Epidermal melanocyte (primary cell): ENCODE results near the gene CALM3.
"Not testable (repeated sequence)": the region's sequence is repeated elsewhere in the genome, so short reads cannot be mapped to it uniquely, and the experiment has no call there.

ENCODE experiments used
- DNase-seq: peaks from one replicate; pipeline ENCODE4 v3.0.0; 2011; ENCODE audit warnings: low spot score; ENCODE audit not compliant: insufficient read length

CALM3 gene

DNA sequence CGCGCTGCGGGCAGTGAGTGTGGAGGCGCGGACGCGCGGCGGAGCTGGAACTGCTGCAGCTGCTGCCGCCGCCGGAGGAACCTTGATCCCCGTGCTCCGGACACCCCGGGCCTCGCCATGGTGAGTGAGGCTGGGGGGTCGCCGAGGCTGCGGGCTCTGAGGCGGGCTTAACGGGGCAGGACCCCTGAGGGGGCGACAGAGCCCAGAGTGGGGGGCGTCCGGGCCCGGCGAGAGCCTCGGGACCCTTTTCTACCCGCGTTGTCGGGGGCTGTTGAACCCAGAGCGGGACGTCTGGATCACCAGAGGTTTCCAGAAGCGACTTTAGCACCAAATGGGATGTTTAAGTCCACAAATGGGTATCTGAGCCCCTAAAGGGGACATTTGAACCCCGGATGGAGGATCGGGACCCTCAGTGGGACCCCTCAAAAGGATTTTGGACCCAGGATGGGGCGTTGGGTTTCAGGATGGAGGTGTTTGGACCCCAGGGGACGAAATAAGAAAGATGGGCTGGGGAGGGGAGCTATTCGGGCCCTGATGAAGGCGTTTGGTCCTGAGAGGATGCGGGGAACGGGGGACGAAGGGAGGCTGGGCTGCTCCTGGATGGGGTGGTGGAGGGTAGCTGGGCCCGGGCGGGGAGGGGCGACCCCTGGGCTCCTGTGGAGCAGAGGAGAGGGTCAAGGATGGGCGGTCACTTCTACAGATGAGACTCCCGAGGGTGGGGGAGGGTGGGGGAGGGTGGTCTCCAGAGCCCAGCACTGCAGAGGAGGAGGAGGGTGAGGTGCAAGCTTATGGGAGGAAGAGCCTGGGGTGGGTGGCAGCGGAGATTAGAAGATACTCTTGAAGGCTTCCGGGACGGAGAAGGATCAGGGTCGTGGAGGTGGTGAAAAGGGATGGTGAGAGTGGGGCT is at the start of gene CALM3:
Gene CALM3, plus strand, starts transcription at position 13 of the 907 bp plus-strand sequence. Its CDS starts 105 bp downstream, at position 118.
- no peak for DNase-seq

DNA sequence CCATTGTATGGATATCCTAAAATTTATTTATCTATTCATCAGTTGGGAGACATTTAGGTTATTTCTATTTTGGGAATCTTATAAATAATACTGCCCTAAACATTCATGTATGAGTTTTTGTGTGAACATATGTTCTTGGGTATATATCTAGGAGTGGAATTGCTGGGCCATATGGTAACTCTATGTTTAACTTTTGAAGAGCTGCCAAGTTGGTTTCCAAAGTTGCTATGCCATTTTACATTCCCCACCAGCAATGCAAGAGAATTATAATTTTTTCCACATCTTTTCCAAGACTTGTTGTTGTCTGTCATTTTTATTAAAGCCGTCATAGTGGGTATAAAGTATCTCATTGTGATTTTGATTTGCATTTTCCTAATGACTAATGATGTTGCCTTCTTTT is 48.2 kb upstream of the CALM3 start:
- DNase-seq, result no peak

DNA sequence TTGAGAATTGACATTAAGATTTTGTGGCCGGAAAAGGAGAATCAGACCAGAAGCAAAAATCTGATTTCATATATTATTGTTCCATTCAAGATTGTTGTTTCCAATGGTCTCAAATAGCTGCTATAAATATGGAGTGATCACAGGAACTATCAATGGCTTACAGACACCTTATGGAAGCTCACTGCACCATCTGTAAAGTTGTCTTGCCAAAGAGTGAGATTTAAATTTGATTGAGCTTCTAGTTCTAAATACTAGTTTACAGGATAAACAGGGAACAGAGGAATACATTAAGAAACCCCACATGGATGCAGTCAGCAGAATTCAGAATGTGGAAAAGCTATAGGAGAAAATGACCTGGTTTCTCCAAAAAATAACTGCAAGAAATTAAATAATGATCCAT is 47.0 kb upstream of the CALM3 start:
- DNase-seq, result no peak

DNA sequence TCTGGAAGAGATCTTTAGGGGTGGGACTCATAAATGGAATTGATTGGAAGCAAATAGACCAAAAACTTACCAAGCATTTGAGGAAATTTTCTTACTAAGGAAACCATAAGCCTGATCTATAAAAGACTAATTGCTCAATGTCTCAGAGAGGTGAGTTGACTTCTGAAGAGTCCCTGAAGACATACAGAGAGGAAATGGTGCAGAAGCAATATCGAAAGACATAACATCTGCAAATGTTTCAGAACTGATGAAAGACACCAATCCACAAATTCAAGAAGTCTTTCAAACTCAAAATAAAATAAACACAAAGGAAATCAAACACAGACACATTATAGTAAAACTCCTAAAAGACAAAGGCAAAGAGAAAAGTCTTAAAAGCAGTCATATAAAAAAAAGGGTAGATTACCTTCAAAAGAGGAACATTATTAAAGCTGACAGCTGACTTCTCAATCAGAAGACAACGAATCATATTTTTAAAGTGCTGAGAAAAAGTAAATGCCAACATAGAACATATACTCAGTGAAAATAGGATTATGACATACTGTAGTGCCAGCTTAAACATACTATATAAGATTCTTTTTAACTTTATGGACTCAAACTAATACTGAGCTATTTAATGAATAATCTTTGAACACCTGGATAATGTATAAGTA is 45.4 kb upstream of the CALM3 start:
- no peak for DNase-seq

DNA sequence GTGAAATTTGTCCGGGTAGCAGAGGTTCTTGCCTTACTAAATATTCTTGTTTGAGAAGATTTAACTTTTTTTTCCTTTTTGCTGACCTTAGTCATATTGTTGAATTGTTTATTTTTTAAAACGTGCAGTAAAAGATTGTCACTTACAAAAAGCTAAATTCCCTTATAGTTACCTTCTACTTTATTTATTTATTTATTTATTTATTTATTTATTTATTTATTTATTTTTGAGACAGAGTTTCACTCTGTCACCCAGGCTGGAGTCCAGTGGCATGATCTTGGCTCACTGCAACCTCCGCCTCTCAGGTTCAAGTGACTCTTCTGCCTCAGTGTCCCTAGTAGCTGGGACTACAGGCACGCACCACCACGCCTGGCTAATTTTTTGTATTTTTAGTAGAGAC is 44.7 kb upstream of the CALM3 start:
- not testable (repeated sequence) for DNase-seq

DNA sequence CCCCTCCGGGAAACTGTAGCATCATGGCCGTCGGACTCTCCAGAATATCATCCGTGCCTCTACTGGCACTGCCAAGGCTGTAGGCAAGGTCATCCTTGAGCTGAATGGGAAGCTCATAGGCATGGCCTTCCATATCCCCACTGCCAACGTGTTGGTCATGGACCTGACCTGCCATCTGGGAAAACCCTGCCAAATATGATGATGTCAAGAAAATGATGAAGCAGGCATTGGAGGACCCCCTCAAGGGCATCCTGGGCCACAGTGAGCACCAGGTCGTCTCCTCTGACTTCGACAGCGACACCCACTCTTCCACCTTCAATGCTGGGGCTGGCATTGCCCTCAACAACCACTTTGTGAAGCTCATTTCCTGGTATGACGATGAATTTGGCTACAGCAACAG is 41.9 kb upstream of the CALM3 start:
- DNase-seq, result no peak

DNA sequence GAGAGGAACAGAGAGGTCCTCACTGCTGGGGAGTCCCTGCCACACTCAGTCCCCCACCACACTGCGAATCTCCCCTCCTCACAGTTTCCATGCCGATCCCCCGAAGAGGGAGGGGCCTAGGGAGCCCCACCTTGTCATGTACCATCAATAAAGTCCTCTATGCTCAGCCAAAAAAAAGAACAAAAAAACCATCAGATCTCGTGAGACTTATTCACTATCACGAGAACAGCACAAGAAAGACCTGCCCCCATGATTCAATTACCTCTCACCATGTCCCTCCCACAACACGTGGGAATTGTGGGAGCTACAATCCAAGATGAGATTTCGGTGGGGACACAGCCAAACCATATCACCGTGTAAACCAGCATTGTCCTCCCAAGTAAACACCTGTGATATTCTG is 41.5 kb upstream of the CALM3 start:
- not testable (repeated sequence) for DNase-seq

DNA sequence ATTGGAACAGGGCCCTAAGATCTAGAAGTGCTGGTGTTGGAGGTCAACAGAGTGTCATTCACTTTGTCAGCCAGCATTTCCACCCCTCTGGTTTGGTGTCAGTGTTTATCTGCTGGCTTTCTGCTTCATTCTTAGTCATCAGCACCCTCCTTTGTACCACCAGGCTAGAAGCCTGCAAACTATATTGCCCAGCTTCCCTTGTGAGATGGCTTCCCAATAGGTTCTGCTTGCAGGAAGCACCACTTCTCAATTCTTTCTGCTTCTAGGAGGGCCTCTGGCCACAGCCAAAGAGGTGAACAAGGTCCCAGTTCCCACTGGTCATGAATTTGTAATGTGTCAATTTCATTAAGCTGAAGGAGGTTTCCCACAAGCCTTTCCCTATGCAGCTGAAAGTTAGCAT is 36.4 kb upstream of the CALM3 start:
- no peak for DNase-seq

DNA sequence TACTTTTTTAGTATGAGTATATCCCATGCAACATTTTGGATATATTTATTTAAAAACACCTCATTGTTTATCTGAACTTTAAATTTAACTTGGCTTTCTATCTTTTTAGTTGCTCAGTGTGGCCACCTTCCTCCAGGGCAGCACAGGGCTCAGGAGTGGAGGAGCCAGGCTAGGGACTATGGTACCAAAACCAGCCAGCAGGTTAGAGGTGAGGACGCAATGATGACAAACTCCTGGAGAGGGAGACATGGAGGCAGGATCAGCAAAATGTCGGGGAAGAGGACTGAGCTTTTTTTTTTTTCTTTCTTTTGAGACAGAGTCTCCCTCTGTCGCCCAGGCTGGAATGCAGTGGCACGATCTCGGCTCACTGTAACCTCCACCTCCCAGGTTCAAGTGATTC is 29.6 kb upstream of the CALM3 start:
- no peak for DNase-seq

DNA sequence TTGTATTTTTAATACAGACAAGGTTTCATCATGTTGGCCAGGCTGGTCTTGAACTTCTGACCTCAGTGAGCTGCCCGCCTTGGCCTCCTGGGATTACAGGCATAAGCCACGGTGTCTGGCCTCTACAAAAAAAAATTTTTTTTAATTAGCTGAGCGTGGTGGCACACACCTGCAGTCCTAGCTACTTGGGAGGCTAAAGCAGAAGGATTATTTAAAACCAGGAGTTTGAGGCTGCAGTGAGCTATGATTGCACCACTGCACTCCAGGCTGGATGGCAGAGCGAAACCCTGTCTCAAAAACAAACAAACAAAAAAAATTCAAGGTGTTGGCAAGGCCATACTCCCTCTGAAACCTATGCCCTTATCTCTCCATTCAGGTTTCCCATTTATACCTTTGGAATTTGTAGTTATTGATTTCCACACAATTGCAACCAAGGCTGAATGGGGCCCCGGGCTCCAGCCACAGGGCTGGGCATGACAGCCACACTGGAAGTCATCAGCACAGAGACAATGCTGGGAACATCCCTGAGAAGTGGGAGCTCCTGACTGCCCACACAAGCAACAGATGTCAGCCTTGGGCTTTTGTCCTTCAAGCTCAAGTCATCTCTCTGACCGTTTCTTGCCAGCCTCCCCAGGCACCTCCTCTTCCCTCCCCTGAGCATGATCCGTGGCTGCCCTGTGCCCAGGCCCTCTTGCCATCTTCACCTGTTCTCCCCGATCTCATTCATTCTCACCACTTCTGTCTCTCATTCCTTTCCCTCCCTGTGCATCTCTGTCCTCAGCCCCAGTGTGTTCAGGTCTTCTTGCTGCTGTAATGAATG is 27.2 kb upstream of the CALM3 start:
- DNase-seq, result no peak

DNA sequence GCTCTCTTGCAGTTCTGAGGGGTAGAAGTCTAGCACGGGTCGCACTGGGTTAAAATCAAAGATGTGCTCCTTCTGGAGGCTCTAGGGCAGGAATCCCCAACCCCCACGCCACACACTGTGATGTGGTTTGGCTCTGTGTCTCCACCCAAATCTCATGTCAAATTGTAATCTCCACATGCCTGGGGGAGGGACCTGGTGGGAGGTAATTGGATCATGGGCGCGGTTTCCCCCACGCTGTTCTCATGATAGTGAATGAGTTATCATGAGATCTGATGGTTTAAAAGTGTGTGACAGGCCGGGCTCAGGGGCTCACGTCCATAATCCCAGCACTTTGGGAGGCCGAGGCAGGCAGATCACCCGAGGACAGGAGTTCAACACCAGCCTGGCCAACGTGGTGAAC is 26.6 kb upstream of the CALM3 start:
- DNase-seq, result no peak

DNA sequence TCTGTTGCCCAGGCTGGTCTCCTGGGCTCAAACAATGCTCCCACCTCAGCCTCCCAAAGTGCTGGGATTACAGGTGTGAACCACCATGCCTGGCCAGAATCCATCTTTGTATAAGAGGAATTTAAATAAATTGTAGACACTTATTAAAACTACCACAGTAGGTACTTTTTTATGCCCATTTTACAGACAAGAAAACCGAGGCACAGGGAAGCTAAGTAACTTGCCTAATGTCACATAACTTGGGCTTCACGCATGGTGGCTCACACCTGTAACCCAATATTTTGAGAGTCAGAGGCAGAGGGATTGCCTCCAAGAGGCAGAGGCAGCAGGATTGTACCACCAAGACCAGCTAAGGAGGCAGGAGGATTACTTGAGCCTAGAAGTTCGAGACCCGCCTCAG is 22.7 kb upstream of the CALM3 start:
- no peak for DNase-seq

DNA sequence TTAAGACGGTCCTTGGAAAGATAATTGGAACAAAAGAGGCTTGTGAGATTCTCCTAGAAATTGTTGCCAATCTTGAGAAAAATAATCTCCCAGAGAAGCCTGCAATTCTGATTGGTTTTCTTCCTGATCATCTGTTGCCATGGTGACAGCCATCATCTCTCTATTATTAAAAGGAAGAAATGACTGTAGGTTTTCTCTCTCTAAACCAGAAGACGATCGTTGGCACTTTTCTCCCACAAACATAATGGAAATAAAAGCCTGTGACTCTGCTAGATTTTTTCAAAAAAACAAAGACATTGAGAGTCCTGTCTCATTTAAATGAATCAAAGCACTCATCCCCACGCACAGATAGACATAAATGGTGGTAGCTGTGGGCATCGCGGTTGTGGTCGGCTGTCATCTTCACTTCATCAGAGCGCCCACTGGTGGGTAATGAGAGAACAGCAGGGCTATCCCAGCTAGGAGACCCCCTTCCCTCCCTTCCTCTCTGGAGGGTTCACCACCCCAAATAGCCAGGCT is 21.7 kb upstream of the CALM3 start:
- DNase-seq, result no peak

DNA sequence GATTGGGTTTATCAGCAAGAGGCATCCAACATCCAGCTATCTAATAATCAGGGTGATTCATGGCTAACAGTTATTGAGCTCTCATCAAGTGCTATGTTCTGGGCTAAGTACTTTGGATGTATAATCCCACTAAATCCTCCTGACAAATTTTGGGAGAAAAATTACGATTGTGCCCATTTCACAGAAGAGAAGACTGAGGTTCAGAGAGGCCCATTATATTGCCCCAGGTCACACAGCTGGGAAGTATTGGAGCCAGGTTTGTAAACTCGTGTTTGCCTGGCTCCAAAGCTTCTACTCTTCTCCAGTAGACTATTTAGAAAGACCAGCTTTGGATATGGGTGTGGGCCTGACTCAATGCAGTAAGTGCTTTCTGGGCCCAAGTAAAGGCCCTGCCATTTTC is 20.9 kb upstream of the CALM3 start:
- no peak for DNase-seq

DNA sequence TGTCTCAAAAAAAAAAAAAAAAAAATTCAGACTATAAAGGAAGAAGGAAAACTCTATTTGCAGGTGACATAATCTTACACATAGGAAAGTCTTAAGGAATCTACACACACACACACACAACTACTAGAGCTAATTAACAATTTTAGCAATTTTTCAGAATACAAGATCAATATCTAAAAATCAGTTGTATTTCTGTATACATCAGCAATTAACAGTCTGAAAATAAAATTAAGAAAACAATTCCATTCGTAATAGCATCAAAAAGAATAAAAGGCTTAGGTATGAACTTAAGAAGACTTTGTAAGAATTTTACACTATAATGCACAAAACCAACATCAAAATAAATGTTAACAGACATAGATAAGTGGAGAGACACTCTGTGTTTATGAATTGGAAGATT is 15.6 kb upstream of the CALM3 start:
- no peak for DNase-seq

DNA sequence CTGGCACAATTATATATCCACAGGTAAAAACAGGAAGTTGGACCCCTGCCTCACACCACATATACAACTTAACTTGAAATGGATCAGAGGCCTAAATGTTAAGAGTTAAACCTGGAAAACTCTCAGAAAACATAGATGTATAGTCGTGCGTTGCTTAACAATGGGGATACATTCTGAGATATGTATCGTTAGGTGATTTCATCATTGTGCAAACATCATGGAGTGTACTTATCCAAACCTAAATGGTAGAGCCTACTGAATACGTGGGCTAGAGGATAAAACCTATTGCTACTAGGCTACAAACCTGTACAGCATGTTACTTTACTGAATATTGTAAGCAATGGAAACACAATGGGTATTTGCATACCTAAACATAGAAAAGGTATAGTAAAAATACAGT is 14.8 kb upstream of the CALM3 start:
- no peak for DNase-seq

DNA sequence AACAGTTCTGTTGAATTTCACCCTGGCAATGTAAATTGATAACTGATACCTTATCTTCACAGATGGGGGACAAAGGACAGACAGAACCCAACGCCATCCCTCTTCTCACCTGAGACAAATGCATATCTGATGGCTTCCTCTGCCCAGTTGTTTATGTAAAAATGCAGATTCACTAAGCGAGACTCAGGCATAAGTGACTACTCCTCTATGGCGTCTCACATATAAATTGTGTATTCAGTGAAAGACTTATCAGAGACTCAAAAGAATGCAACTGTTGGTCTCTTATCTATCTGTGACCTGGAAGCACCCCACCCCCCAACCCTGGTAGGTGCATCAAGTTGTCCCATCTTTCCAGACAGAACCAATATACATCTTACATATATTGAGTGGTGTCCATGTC is 13.3 kb upstream of the CALM3 start:
- no peak for DNase-seq

DNA sequence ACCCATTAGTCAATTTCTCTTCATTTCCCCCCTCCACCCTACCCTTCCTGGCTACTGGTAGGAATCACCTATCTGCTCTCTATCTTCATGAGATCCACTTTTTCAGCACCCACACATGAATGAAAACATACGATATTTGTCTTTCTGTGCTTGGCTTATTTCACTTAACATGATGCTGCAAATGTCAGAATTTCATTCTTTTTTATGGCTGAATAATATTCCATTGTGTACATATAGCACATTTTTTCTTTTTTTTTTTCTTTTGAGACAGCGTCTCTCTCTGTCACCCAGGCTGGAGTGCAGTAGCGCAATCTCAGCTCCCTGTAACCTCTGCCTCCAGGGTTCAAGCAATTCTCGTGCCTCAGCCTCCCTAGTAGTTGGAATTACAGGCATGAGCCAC is 9.9 kb upstream of the CALM3 start:
- no peak for DNase-seq

DNA sequence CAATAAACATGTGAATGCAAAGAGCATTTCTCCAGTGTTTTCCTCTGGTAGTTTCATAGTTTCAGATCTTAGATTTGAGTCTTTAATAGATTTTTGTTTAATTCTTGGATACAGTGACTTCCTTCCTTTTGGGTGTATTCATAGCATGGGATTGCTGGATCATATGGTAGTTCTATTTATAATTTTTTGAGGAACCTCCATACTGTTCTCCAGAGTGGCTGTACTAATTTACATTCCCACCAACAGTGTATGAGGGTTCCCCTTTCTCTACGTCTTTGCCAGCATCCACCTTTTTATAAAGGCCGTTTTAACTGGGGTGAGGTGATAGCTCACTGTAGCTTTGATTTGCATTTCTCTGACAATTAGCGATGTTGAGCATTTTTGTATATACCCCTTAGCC is 9.3 kb upstream of the CALM3 start:
- DNase-seq, result no peak

DNA sequence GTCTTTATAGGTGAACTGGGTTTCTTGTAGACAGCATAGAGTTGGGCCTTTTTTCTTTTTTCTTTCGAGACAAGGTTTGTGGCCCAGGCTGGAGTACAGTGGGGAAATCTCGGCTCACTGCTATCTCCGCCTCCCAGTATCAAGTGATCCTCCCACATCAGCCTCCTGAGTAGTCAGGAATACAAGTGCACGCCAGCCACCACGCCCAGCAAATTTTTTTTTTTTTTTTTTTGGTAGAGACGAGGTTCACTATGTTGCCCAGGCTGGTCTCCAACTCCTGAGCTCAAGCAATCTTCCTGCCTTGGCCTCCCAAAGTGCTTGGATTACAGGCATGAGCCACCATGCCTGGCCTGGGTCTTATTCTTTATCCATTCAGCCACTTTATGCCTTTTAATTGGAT is 5.1 kb upstream of the CALM3 start:
- no peak for DNase-seq

DNA sequence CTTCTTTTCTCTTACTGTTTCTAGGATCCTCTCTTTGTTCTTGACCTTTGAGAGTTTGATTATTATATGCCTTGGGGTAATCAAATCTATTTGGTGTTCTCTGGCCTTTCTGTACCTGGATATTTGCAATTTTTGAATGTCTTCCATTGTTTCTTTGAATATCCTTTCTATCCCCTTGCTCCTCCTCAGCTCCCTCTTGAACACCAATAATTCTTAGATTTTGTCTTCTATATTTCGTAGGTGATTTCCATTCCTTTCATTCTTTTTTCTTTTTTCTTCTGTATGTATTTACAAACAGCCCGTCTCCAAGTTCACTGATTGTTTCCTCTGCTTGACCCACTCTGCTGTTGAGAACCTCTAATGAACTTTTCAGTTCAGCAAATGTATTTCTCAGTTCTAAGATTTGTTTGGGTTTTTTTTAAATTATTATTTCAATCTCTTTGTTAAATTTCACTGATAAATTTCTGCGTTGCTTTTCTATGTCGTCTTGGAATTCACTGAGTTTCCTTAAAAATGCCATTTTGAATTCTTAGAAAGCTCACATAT is 2.7 kb upstream of the CALM3 start:
- DNase-seq, result no peak
